ENCODE measurements around the gene TTC7B.

TTC7B gene

GRCh38 chr14:90733139-90733808, 83.0 kb downstream of the TTC7B start:
- DNase-seq = no peak

- no peak for DNase-seq
These were observed 83.5 kb downstream of the TTC7B start for GRCh38 chr14:90732718-90733117.

- no peak for DNase-seq
These were observed 84.1 kb downstream of the TTC7B start for GRCh38 chr14:90732139-90732538.

GRCh38 chr14:90731487-90731886, 84.7 kb downstream of the TTC7B start:
- DNase-seq = no peak

- no peak for DNase-seq
These were observed 85.9 kb downstream of the TTC7B start for GRCh38 chr14:90730206-90730766.

GRCh38 chr14:90728951-90729350, 87.3 kb downstream of the TTC7B start:
- DNase-seq = no peak

- DNase-seq = no peak
These were observed 89.1 kb downstream of the TTC7B start for GRCh38 chr14:90727082-90727481.

GRCh38 chr14:90726656-90727055, 89.6 kb downstream of the TTC7B start:
- no peak for DNase-seq

GRCh38 chr14:90724866-90725265, 91.4 kb downstream of the TTC7B start:
- DNase-seq = no peak

- DNase-seq = no peak
These were observed 93.6 kb downstream of the TTC7B start for GRCh38 chr14:90722590-90722989.

- DNase-seq = no peak
These were observed 94.5 kb downstream of the TTC7B start for GRCh38 chr14:90721619-90722305.

GRCh38 chr14:90720832-90721231, 95.4 kb downstream of the TTC7B start:
- DNase-seq = no peak

GRCh38 chr14:90720336-90720735, 95.9 kb downstream of the TTC7B start:
- no peak for DNase-seq

- DNase-seq = no peak
These were observed 98.3 kb downstream of the TTC7B start for GRCh38 chr14:90717916-90718315.

GRCh38 chr14:90715993-90716392, 100.2 kb downstream of the TTC7B start:
- DNase-seq = no peak

- no peak for DNase-seq
These were observed 100.7 kb downstream of the TTC7B start for GRCh38 chr14:90715495-90715894.

GRCh38 chr14:90714811-90715210, 101.4 kb downstream of the TTC7B start:
- no peak for DNase-seq

GRCh38 chr14:90704738-90705392, 111.4 kb downstream of the TTC7B start:
- no peak for DNase-seq

GRCh38 chr14:90703841-90704737, 112.1 kb downstream of the TTC7B start:
- no peak for DNase-seq

- no peak for DNase-seq
These were observed 115.1 kb downstream of the TTC7B start for GRCh38 chr14:90700933-90701776.

- DNase-seq = no peak
These were observed 117.2 kb downstream of the TTC7B start for GRCh38 chr14:90699016-90699415.

- DNase-seq = no peak
These were observed 117.8 kb downstream of the TTC7B start for GRCh38 chr14:90698379-90698869.
